ENCODE data around the gene SLX9. TPM values are rescaled to one million over a fixed set of nuclear protein-coding genes. Genes with fewer than 3 reads are reported as not detected.

The SLX9 gene
- total RNA-seq, 3 donors from 2014 or later: 15.8 to 17.7 (median 17.0) TPM

DNA sequence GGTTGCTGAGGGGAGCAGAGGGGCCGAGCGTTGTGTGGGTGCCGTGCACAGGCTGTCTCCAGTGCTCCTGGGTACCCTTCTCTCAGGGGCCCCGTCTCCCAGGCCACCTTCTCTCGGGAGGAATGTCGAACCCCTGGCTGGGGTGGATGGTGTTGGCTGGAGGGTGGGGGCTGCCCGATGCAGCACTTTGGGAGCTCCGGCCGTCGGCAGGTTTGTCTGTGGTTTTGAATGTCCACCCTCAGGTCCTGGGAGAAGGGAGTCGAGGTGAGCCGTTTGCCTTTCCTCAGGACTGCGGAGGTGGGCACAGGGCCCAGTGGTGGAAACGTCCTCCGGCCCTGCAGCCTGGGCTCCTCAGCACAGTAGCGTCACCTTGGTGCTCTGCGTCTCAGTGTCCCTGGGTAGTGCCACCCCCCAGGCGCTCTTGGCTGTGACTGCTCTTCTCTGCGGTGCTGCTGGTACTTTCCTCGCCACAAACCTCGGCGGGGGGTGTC lies 14.5 kb downstream of the SLX9 start:
- Histone ChIP-seq H3K4me1 (peaks cover 16 to 22% of the 10 kb centered on the region in 2 donors), H3K9me3 (no peaks in the 10 kb centered on the region), H3K36me3 (no peaks in the 10 kb centered on the region), H3K27ac (no peak overlapping the region), H3K27me3 (no peaks in the 10 kb centered on the region), H3K4me3 (no peak overlapping the region)
- TF ChIP-seq POLR2A (IDR thresholded peaks at IDR 0.05) (no peak), POLR2AphosphoS5 (IDR thresholded peaks at IDR 0.05) (no peak)
- TF ChIP-seq, protein P1, sequence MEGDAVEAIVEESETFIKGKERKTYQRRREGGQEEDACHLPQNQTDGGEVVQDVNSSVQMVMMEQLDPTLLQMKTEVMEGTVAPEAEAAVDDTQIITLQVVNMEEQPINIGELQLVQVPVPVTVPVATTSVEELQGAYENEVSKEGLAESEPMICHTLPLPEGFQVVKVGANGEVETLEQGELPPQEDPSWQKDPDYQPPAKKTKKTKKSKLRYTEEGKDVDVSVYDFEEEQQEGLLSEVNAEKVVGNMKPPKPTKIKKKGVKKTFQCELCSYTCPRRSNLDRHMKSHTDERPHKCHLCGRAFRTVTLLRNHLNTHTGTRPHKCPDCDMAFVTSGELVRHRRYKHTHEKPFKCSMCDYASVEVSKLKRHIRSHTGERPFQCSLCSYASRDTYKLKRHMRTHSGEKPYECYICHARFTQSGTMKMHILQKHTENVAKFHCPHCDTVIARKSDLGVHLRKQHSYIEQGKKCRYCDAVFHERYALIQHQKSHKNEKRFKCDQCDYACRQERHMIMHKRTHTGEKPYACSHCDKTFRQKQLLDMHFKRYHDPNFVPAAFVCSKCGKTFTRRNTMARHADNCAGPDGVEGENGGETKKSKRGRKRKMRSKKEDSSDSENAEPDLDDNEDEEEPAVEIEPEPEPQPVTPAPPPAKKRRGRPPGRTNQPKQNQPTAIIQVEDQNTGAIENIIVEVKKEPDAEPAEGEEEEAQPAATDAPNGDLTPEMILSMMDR (IDR thresholded peaks at IDR 0.05): no peak
- DNase-seq (ENCODE audit: low spot score in 2 of 2): no peak
- intact Hi-C loops (cut with DNase I; ENCODE audit: low total_unique reads): loop anchor here (10.0 kb wide), 1 partner anchor 120 kb away; the partner anchor contains the start of gene ADARB1

DNA sequence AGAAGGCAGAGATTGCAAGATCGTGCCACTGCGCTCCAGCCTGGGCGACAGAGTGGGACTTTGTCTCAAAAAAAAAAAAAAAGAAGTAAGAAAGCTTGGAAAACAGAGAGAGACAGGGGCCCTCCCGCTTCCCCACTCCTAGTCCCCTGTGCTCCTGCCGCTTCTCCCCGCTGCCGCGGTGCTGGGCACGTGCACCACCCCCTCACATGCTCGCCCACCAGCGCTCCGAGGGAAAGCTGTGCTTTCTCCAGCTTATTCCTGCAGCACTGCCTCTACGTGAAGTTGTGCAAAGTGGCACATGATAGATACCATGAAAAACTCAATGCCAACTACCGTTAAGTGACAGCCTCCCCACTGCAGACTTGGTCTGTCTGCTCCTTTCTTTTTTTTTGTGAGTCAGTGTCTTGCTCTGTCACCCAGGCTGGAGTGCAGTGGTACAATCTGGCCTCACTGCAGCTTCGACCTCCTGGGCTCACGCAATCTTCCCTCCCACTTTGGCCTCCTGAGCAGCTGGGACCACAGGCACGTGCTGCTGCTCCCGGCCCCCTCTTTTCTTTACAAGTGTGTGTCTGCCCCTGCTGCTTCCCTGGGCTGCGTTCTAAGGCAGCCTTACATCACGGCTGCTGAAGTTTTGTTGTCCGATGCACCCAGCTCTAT lies 15.4 kb downstream of the SLX9 start:
- DNase-seq (ENCODE audit: low spot score in 2 of 2): no peak
- intact Hi-C loops (cut with DNase I; ENCODE audit: low total_unique reads): loop anchor here (10.0 kb wide), 1 partner anchor 120 kb away; the partner anchor contains the start of gene ADARB1
- H3K36me3 ChIP-seq: no peaks in the 10 kb centered on the region
- no peaks in the 10 kb centered on the region for H3K9me3 ChIP-seq
- peaks cover 20 to 22% of the 10 kb centered on the region in 2 donors for H3K4me1 ChIP-seq
- H3K27ac ChIP-seq: no peak overlapping the region
- TF ChIP-seq POLR2A (IDR thresholded peaks at IDR 0.05): no peak
- no peak for TF ChIP-seq POLR2AphosphoS5 (IDR thresholded peaks at IDR 0.05)
- TF ChIP-seq, protein P1 (IDR thresholded peaks at IDR 0.05): no peak
- H3K27me3 ChIP-seq: no peaks in the 10 kb centered on the region
- H3K4me3 ChIP-seq: no peak overlapping the region

- Histone ChIP-seq H3K27ac (no peak overlapping the region), H3K9me3 (no peaks in the 10 kb centered on the region), H3K36me3 (no peaks in the 10 kb centered on the region), H3K4me3 (no peak overlapping the region), H3K27me3 (no peaks in the 10 kb centered on the region), H3K4me1 (peaks cover 18 to 24% of the 10 kb centered on the region in 2 donors)
- TF ChIP-seq, protein P1 (IDR thresholded peaks at IDR 0.05): no peak
- TF ChIP-seq POLR2A (IDR thresholded peaks at IDR 0.05) (no peak), POLR2AphosphoS5 (IDR thresholded peaks at IDR 0.05) (no peak)
- no peak for DNase-seq (ENCODE audit: low spot score in 2 of 2)
- intact Hi-C loops (cut with DNase I; ENCODE audit: low total_unique reads): loop anchor here (10.0 kb wide), 1 partner anchor 119 kb away; the partner anchor contains the start of gene ADARB1
Observed at GRCh38 chr21:44955798-44956175, 16.0 kb downstream of the SLX9 start.

DNA sequence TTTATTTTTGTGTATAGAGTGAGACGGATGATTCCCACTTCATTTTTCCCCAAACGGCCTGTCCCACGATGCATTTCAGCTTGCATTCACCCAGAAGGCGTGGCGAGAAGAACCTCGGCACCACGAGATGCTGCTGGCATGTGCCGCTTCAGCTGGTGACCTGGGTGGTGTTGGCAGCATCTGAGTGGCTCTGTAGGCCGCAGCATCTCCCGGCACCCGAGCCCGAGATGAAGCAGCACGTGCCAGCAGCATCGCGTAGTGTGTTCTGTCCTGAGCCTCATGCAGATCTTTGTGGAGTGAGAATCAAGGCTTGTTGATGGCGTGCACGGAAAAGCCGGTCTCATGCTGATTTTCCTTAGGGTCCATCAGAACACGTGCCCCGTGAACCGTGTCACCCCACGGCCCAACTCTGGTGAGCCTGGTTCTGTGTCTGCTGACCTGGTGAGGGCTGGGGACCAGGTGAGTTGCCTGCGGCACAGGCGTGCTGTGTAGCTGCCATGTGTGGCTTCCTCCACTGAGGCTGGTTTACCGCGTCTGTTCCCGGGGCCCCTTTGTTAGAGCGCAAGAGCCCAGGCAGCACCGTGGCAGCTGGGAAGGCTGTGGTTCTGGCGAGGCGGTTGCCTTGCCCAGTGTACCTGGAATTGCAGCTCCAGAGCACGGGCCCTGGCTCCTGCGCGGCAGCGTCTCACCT lies 16.7 kb downstream of the SLX9 start:
- Histone ChIP-seq H3K27ac (no peak overlapping the region), H3K36me3 (no peaks in the 10 kb centered on the region), H3K27me3 (no peaks in the 10 kb centered on the region), H3K4me3 (no peak overlapping the region), H3K4me1 (peaks cover 18 to 24% of the 10 kb centered on the region in 2 donors), H3K9me3 (no peaks in the 10 kb centered on the region)
- no peak for DNase-seq (ENCODE audit: low spot score in 2 of 2)
- intact Hi-C loops (cut with DNase I; ENCODE audit: low total_unique reads): loop anchor here (10.0 kb wide), 1 partner anchor 118 kb away; the partner anchor contains the start of gene ADARB1
- TF ChIP-seq, protein P1 (IDR thresholded peaks at IDR 0.05): no peak
- TF ChIP-seq POLR2A (IDR thresholded peaks at IDR 0.05): no peak
- TF ChIP-seq POLR2AphosphoS5 (IDR thresholded peaks at IDR 0.05): no peak

Data from breast epithelium (tissue), 4 donors.